SH-SY5Y (cell line): ENCODE data around the gene SPI1.

Source experiments
- GATA2 ChIP-seq: IDR thresholded peaks from 2 replicates; pipeline ENCODE4 v1.6.1; 2011; ENCODE audit warnings: mild to moderate bottlenecking, low read depth, low read length
- GATA3 ChIP-seq: IDR thresholded peaks from 2 replicates; pipeline ENCODE4 v1.6.1; 2011; ENCODE audit warnings: low read depth, mild to moderate bottlenecking, low read length, moderate library complexity

SPI1 gene

GRCh38 chr11:47396049-47396320 lies 17.6 kb upstream of the SPI1 start:
- no peak for TF ChIP-seq GATA2
- TF ChIP-seq GATA3: no peak

DNA sequence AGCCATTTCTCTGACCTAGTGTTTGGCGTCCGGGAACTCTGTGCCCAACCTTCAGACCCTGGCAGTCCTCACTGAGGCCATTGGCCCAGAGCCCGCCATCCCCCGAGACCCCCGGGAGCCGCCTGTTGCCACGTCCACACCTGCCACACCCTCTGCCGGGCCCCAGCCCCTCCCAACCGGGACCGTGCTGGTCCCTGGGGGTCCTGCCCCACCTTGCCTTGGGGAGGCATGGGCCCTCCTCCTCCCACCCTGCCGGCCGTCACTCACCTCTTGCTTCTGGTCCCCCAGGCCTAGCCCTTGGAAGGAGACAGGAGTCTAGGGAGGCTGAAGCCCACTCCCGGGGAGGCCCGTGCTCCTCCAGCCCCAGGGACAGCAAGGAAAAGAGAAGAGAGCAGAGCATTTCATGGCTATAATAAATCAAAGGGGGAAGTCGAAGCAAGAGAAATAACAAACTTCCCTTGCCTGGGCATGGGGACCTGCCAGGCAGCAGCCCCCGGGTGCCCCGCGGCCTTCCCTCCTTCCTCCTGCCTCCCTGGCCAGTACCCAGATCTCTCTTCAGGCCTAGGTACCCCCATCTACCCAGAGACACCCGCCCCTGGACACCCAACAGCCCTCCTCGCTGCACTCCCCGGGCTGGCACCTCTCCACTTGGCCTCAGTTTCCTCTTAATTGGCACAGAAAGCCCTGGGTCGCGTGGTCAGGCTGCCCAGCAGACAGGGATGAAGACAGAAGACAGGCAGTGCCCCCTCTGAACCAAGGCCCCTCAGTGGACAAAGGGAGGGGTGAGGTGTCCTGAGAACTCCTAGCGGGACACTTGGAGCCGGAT lies 17.1 kb upstream of the SPI1 start:
- TF ChIP-seq GATA2 (no peak), GATA3 (no peak)

DNA sequence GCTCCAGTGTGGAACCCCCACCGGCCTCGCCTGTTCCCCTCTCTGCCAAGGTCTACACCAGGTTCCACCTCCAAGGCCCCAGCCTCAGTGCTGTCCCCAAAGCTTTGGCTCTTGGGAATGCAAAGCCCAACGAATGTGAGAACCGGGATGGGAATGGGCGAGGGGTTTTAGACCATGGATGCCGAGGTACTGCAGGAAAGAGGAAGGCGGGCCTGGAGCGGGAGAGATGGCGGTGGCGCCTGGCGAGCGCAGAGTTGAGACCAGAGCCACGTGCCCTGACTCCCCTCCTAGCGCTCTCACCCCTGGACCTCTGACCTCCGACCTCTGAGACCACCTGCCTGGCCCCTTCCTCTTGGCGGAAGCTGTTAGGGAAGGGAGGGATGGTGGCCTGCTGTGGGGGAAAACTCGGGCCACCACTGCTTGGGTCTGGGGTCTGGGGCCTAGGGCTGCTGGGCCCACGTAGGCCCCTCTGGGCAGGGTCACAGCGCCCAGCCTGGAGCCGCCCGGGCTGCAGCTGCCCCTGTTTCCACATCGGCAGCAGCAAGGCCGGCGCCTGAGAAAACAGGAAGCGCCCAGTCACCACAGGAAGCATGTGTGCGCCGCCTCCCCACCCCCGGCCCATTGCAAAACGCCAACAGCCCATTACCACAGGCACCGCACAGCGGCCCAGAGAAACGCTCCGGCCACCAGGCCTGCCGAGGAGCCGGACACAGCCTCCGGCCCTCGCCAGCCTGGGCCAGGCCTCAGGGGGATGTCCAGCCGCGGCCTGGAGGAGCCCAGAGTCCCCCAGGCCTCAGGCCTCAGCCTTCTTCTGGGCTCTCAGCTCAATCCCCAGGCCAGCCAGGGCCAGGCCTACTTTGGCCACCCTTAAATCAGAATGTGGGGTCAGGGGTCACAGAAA lies 16.2 kb upstream of the SPI1 start:
- TF ChIP-seq GATA2: no peak
- TF ChIP-seq GATA3: no peak

DNA sequence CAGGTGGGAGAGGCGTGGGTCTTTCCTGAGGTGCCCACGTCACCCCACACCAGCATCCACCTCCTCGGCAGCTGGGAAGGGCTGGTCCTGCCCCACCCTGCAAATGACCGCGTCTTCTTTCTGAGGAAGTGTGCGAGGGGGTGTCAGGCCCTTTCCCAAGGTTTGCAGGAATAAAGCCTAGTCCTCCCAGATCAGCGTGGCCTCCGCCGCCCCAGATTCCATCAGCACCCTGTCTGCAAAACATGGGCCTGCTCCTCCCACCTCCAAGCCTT lies 15.6 kb upstream of the SPI1 start:
- TF ChIP-seq GATA2 (no peak), GATA3 (no peak)

GRCh38 chr11:47393163-47394049 lies 15.1 kb upstream of the SPI1 start:
- TF ChIP-seq GATA3 (no peak), GATA2 (no peak)

DNA sequence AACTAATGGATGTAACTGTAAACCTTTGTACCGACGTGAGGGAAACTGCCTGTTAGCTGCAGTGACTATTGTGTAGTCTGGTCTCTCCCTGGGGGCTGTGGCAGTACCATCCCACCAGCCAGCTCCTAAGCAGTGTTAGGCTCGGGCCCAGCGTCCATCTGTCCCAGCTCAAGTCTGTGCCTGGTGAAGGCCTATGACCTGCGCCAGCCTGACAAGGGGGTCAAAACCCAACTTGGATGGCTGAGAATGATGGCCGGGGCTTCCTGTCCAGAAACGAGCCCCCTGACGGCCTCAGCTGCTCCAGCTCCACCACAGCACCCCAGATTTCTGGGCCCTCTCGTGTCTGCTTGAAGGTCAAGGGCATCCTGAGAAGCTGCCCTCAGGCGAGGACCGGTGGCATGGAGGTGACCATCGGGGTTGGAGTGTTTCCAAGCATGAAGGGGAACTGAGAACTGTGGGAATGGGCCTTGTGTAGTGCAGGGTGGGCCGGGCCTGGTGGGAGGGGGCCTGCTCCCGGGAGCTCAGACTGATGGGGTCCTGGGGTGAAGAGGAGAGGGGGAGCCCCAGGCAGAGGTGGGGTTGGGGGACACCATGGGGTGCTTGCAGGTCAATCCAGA lies 14.3 kb upstream of the SPI1 start:
- TF ChIP-seq GATA3: no peak
- TF ChIP-seq GATA2: no peak

DNA sequence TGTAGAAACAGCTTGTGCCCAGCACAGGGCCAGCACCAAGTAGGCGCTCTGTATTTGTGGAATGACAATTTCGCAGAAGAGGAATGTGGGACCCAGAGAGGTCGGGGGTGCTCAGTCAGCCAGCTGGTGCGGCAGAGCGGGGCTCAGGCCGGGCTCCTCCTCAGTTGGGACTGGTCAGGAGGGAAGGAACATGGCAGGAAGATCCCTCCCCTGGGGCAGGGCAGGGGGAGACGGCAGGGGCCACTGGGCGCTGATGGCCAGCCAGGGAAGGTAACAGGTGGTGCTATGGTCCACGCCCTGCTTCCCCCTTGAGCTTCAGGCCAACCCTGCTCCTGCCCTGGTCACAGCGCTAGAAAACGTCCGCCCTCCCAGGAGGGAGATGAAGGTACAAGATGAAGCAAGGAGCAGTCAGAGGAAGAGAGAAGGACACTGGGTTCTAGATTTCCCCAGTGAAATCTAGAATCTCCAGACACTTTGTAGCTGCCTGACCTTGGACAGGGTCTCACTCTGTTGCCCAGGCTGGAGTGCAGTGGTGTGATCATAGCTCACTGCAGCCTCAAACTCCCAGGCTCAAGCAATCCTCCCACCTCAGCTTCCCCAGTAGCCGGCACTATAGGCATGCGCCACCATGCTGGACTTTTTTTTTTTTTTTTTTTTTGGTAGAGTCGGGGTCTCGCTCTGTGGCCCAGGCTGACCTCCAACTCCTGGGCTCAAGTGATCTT lies 13.5 kb upstream of the SPI1 start:
- no peak for TF ChIP-seq GATA2
- no peak for TF ChIP-seq GATA3

- TF ChIP-seq GATA2 (no peak), GATA3 (no peak)
Observed at GRCh38 chr11:47391077-47391583, 12.8 kb upstream of the SPI1 start.

DNA sequence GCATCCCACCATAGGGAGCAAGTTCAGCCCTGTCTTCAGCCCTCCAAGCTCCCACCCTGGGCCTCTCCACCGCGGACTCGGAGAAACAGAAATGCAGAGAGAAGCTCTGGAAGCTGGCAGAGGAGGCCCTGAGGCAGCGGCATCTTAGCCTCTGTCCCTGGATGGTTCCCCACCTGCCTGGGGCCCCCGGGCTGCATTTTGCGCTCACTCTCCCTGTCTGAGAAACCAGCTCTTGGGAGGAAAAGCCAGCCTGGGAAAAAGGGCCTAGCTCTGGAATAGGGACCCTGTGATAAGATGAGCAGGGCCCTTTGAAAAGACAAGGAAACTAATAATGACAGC lies 12.0 kb upstream of the SPI1 start:
- no peak for TF ChIP-seq GATA3
- no peak for TF ChIP-seq GATA2

DNA sequence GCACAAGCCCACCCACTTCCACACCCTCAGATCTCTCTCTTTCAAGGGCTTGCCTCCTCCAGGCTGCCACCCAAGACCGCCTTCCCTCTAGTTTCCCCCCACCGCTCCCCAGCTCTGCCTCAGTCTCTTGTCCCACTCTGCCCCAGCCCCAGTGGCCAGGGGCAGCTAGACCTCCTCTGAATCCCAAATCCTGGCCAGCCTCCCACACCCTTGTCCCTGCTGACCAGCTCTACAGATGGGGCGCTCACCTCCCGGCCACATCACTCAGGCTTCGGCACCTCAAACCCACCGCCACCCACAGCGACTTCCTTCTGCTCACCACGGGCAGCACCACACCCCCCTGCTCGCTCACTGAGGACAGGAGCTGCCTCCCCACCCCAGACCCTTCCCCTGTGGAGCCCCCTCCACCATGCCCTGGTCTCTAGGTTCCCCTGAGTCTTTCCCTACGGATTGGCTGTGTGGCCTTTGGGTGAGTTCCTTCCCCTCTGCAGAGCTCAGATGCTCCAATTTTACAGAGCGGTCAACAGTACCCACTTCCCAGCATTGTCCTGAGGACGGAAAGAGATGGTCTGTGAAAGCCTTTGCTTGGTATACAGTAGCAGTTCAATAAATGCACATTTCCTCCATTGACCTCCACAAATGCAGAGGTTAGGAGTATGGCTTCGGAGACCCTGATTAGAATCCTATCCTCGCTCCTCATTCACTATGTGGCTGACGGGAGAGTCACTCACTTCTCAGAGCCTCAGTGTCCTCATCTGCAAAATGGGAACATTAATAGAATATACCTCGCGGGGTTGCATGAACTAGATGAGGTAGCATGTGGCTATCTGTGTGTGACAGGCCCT lies 11.5 kb upstream of the SPI1 start:
- no peak for TF ChIP-seq GATA2
- no peak for TF ChIP-seq GATA3

DNA sequence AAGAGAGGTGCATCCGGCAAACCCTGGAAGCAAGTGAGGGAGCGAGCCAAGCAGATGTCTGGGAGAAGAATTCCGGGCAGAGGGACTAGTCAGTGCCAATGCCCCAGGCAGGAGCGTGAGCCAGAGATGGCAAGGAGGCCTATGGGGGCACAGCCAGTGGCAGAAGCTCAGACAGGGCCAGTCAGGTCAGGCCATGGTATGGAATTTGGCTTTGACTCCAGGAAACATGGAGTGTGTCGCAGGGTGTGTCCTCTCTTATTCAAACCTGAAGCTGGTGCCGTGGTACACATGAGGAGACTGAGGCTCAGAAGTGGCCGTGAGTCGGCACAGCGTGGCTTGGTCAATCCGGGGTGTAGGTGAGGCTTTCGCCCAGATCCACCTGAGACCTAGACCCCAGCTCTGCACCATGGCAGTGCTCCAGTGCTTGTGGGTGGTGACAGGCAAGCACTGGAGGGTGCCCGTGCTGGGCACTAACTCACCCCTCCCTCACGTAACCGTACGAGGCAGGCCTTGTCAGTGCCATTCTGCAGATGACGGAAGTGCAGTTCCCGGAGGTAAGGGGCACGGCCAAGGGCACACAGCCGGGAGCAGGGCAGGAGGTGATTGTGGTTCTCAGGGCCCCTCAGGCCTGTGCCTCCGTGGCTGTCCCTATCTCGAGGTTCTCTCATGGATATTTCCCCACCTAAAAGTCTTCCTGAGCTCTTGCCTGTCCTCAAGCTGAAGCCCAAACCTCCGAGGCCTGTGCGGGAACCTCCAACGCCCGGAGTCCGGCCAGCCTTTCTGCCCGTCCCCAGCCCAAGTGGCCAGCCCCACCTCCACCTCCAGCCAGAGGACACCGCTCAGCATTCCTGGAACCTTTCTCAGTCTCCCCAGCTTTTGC lies 10.6 kb upstream of the SPI1 start:
- TF ChIP-seq GATA3 (no peak), GATA2 (no peak)
